22Rv1 (cell line): ENCODE measurements around the gene SPEM1.

ENCODE experiments used
- CTCF ChIP-seq: fragments of 450-650 bp; IDR thresholded peaks from 2 replicates; pipeline ENCODE4 v1.5.1; 2017; ENCODE audit warnings: mild to moderate bottlenecking
- ZFX ChIP-seq: fragments of 450-650 bp; IDR thresholded peaks from 2 replicates; pipeline ENCODE4 v1.6.1; 2017; ENCODE audit warnings: antibody characterized with exemption, borderline replicate concordance

GRCh38 chr17:7468290-7468689, 48.2 kb downstream of the SPEM1 start:
- TF ChIP-seq CTCF, result no peak
- no peak for TF ChIP-seq ZFX
